Measurements from ENCODE around the gene SLC35F1.
"Not testable (repeated sequence)": the region's sequence is repeated elsewhere in the genome, so short reads cannot be mapped to it uniquely, and the experiment has no call there.

Gene SLC35F1

DNA sequence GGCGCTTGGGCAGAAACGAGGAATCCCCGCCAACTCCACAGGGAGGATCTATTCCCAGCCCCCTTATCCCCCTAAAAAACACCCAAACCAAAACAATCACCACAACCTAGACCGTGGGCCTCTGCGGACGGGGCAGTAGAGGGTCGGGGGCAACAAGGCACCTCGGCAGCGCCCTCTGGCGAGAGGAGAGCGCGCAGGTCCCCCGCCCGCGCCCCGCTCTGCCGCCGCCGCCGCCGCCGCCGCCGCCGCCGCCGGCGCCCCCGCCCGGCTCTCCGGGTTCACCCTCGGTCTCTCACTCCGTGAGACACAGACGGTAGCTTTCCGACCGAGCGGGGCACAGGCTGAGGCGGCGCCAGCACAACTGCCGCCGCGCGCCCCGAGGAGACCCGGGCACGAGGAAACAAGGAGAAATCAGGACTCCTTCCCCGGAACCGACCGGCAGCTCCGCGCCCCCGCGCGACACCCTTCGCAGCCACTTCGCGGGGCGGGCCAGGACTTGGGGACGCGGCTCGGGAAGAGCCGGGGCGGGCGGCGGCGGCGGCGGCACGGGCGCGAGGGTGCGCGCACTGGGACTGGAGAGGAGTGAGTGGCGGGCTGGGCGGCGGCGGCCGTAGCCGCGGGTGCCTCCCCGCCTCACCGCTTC is at the start of gene SLC35F1:
TSS of gene SLC35F1 (plus strand) at position 307 of the 643 bp plus-strand sequence.
- DNase-seq: peak; percentile 46 to 84 (median 82)

DNA sequence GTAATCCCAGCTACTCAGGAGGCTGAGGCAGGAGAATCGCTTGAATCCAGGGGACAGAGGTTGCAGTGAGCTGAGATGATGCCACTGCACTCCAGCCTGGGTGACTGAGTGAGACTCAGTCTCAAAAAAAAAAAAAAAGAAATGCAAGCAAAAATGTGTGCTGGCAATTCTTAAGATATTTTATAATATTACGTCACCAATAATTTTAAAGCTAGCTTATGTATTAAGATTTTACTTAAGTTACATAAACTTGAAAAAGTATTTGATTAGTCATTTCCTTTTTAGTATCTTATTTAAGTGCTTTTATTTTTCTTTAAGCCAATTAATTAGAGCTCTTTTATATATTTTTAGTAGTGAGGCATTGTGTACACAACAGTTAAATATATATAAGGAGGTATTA is 48.5 kb upstream of the SLC35F1 start:
- DNase-seq: not testable (repeated sequence)

- DNase-seq: no peak
Measured at GRCh38 chr6:117861545-117861944, 45.5 kb upstream of the SLC35F1 start.

- DNase-seq: no peak
Measured at GRCh38 chr6:117866561-117866960, 40.5 kb upstream of the SLC35F1 start.

- peak in 1 of 3 experiments; percentile 11 for DNase-seq
Measured at GRCh38 chr6:117870486-117871242, 36.4 kb upstream of the SLC35F1 start.

GRCh38 chr6:117880824-117881223 is 26.2 kb upstream of the SLC35F1 start:
- no peak for DNase-seq

DNA sequence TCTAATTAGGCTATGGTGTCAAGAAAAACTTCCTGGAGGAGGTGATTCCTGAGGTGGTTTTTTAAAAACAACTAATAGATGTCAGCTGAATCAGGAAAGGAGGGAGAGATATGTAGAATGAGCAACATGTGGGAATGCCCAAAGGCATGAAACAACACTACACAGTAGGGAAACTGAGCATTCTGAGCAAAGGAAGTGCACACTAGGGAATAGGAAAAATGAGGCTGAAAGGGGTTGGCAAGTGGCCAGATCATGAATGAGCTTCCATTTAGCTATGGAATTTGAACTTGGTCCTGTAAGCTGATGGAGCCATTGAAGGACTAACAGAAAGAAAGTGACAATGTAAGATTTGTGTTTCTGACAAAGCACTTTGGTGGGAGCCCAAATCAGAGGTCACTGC is 16.9 kb upstream of the SLC35F1 start:
- DNase-seq: no peak

GRCh38 chr6:117906507-117906957 is 532 bp upstream of the SLC35F1 start:
- DNase-seq: no peak

- peak; percentile 27 to 82 (median 73) for DNase-seq
Measured at GRCh38 chr6:117907601-117908245, 659 bp downstream of the SLC35F1 start.

- DNase-seq: peak in 2 of 3 experiments; percentile 40 to 55
Measured at GRCh38 chr6:117908246-117909068, 1.4 kb downstream of the SLC35F1 start.

- DNase-seq: no peak
Measured at GRCh38 chr6:117909638-117910037, 2.6 kb downstream of the SLC35F1 start.

GRCh38 chr6:117910549-117910948 is 3.5 kb downstream of the SLC35F1 start:
- DNase-seq: no peak

GRCh38 chr6:117911150-117911549 is 4.1 kb downstream of the SLC35F1 start:
- DNase-seq: no peak

GRCh38 chr6:117911660-117912059 is 4.6 kb downstream of the SLC35F1 start:
- no peak for DNase-seq

DNA sequence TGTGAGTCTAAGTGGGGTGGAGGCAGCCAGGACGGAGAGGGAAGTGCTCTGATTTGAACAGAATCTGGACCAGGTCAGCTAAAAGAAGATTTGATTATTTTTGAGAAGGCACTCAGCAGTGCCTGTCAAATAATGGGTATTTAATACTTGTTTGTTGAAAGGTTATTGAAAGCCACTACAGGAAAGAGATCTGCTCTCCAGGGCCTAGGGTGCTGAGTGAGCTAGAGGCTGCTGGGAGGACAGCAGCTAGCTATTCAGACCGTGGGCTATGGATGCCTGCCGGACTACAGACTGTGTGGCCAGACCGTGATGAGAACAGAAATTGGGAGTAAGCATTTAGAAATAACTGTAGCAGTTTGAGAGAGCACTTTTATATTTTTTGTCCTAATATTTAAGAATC is 8.8 kb downstream of the SLC35F1 start:
- DNase-seq: no peak

- DNase-seq: no peak
Measured at GRCh38 chr6:117916483-117916882, 9.4 kb downstream of the SLC35F1 start.

GRCh38 chr6:117917176-117917575 is 10.1 kb downstream of the SLC35F1 start:
- DNase-seq: no peak

DNA sequence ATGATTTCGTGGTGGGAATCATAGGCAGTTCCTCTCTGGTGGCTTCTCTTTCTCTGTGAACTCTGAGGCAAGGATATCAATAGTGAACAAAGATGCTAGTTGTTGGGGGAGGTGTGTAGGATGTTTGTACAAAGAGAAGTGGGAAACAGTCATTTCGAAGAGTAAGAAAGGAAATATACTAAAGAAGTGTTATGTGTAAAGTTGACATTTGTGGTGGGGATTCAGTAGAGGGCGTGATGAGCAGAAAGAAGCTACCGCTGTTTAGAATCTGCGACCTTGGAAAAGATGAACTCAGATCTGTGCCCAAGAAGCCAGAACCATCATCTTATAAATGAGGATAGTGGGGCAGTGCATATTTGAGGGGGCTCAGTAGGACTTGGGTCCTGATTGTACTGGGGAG is 11.4 kb downstream of the SLC35F1 start:
- no peak for DNase-seq

DNA sequence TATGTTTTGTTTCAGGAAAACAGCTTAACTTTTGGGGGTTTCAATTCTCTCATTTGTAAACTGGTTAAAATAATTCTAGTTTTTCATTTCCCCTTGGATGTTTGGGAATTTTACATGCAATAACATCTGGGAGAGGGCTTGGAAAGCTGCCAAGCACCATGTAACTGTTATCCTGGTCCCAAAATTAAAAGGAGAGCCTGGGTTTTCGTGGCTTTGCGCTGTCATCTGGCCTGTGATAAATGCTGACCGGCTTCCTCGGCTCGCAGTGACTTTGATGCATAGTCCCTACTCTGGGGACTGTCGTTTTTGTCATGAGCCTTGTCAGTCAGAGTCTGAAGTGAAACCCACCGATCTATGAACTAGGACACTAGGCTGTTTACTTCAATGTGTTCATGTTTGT is 12.2 kb downstream of the SLC35F1 start:
- peak in 1 of 3 experiments; percentile 31 for DNase-seq

DNA sequence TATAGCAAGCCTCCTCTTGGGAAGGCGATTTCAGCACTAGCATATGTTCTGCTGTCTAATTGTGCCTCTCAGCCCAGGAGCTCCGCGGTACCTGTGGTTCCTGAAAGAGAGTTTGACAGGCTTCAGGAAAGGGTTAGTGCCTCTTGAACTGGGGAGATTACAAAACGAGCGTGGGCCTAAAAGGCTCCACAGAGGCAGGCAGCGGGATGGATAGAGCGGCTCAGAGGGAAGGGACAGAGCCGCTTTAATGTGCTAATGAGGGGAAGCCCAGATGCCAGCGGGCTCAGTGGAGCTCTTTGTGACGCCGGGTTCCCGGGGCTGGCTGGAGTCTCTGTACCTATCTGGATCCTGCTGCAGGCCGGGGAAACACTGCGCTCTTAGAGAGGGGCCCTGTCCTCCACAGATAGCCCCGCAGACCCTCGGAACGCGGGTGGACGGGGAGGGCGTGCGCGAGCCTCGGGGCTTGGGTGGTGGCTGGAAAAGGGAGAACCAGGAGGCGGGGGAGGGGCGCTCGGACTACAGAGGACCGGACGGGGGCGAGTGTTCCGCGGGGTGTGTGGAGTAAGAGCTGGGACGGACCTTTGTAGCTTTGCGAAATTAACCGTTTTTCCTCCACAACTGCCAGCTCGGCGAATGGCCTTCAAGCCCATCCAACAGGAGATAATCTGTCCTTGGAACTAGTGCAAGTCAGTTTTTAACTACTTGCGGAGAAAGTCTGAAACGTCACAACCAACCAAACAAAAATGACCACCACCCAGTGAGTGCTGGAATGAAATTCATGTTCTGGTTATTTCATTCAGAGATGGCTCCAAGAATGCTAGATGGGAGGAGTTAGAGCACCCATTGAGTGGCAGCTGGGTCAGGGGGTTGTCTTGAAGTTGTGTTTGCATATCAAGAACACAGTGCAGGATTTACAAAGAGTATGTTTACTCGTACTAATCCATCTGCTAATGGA is 13.0 kb downstream of the SLC35F1 start:
- peak in 2 of 3 experiments; percentile 49 to 55 for DNase-seq

DNA sequence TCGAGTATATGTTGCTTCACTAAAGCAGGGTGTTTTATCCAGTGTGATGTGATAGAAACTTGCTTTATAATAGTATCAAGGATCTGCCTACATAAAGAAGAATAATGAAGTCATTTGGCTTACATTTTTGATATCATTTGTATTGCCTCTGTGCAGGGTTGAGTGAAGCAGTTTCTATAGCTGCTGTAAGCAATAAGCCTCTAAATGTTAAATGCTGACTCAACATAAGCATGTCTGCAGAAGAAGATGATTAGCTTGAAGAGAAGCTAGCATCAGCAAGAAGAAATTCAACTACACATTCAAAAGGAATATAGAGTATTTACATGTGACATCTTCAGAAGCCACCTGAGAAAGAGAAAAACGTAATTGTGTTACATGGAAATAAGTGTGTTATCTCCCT is 17.6 kb downstream of the SLC35F1 start:
- no peak for DNase-seq

GRCh38 chr6:117927866-117928265 is 20.8 kb downstream of the SLC35F1 start:
- no peak for DNase-seq
